H1 (cell line): ENCODE measurements around the gene DNAH8. TPM values are rescaled to one million over a fixed set of nuclear protein-coding genes. Genes with fewer than 3 reads are reported as not detected.

Experiments
- CTCF ChIA-PET: fragments of 300-600 bp; sonication (Branson Sonifier 250); formaldehyde crosslinking; loops from one replicate; lab custom pipeline; 2021; ENCODE audit not compliant: partially characterized antibody; lab: Charles Lee
- POLR2A ChIA-PET: fragments of 300-600 bp; sonication (Branson Sonifier 250); formaldehyde crosslinking; loops from one replicate; lab custom pipeline; 2021; ENCODE audit warnings: inconsistent platforms; ENCODE audit not compliant: partially characterized antibody; lab: Charles Lee
- DNase-seq, 2 experiments: peaks; one replicate each; pipeline versions ENCODE4 v3.0.0 to v3.0.0-alpha.2; 2010 to 2022; ENCODE audit warnings: low spot score in 2 of 2, low read depth in 1 of 2, mixed read lengths in 1 of 2
- FAIRE-seq: peaks from 2 replicates; lab custom pipeline; 2011; peaks lifted over from hg19 to GRCh38; lab: Jason Lieb, UNC
- H2AFZ ChIP-seq: 2 replicates; pipeline ENCODE4 v1.8.1; 2012; ENCODE audit warnings: low read length, inconsistent platforms
- H2AK5ac ChIP-seq: 2 replicates; pipeline ENCODE4 v1.6.1; 2013; ENCODE audit warnings: low read depth, low read length
- H2BK120ac ChIP-seq: replicated peaks from 2 replicates; pipeline ENCODE3; 2013; ENCODE audit warnings: low read depth, low read length, inconsistent platforms
- H2BK12ac ChIP-seq: 2 replicates; pipeline ENCODE4 v1.6.1; 2013; ENCODE audit warnings: low read depth, low read length
- H2BK15ac ChIP-seq: 2 replicates; pipeline ENCODE4 v1.6.1; 2013; ENCODE audit warnings: low read length
- H2BK20ac ChIP-seq: 2 replicates; pipeline ENCODE4 v1.6.1; 2013; ENCODE audit warnings: low read length
- H2BK5ac ChIP-seq: 2 replicates; pipeline ENCODE4 v1.6.1; 2013; ENCODE audit warnings: low read depth, low read length
- H3K14ac ChIP-seq: 2 replicates; pipeline ENCODE4 v1.6.1; 2013; ENCODE audit warnings: inconsistent platforms; ENCODE audit not compliant: insufficient read length
- H3K18ac ChIP-seq: 2 replicates; pipeline ENCODE4 v1.6.1; 2013; ENCODE audit warnings: low read length; ENCODE audit errors: extremely low read depth
- H3K23ac ChIP-seq: 2 replicates; pipeline ENCODE4 v1.6.1; 2013; ENCODE audit warnings: inconsistent platforms; ENCODE audit not compliant: insufficient read length
- H3K23me2 ChIP-seq: 2 replicates; pipeline ENCODE4 v1.6.1; 2013; ENCODE audit warnings: low read depth, low read length
- H3K27ac ChIP-seq: 2 replicates; pipeline ENCODE4 v1.6.1; 2011; ENCODE audit warnings: low read depth, low read length, inconsistent platforms
- H3K27me3 ChIP-seq, 4 experiments: replicated peaks in 1 of 4; 1 replicate in 1 of 4; 2 replicates in 3 of 4; pipeline versions ENCODE4 v1.6.1 to v1.8.1; 2011 to 2013; ENCODE audit warnings: low read length in 3 of 4, mild to moderate bottlenecking in 3 of 4, inconsistent platforms in 2 of 4, mixed read lengths in 2 of 4, moderate library complexity in 1 of 4; ENCODE audit not compliant: control insufficient read depth in 3 of 4, insufficient read depth in 3 of 4; ENCODE audit errors: extremely low read depth in 1 of 4
- H3K36me3 ChIP-seq, 4 experiments: 2 replicates each; pipeline versions ENCODE4 v1.6.1 to v1.8.1; 2011 to 2013; ENCODE audit warnings: mild to moderate bottlenecking in 4 of 4, low read length in 3 of 4, moderate library complexity in 2 of 4, control low read depth in 1 of 4, inconsistent platforms in 1 of 4; ENCODE audit not compliant: insufficient read depth in 4 of 4, control insufficient read depth in 2 of 4
- H3K4ac ChIP-seq: replicated peaks from 2 replicates; pipeline ENCODE3; 2013; ENCODE audit warnings: low read length, low read depth, mixed read lengths, inconsistent platforms; ENCODE audit not compliant: insufficient read length
- H3K4me1 ChIP-seq, 4 experiments: replicated peaks in 1 of 4; 1 replicate in 1 of 4; 2 replicates in 3 of 4; pipeline versions ENCODE4 v1.6.1 to v1.8.1; 2011 to 2013; ENCODE audit warnings: low read length in 3 of 4, inconsistent platforms in 2 of 4, mixed read lengths in 1 of 4; ENCODE audit not compliant: insufficient read depth in 4 of 4, control insufficient read depth in 3 of 4
- H3K4me2 ChIP-seq, 2 experiments: 2 replicates each; pipeline versions ENCODE4 v1.6.1 to v1.8.1; 2011 to 2013; ENCODE audit warnings: low read depth in 2 of 2, low read length in 2 of 2, control low read depth in 1 of 2, inconsistent platforms in 1 of 2, mild to moderate bottlenecking in 1 of 2; ENCODE audit not compliant: insufficient read depth in 1 of 2
- H3K4me3 ChIP-seq, 4 experiments: fragments of 200-600, 300-600 bp in 1 of 4; sonication (generic), shearing (Covaris generic), sonication (Bioruptor Twin) in 1 of 4; 2 replicates each; pipeline versions ENCODE4 v1.5.1 to v1.8.1; 2011 to 2016; ENCODE audit warnings: low read length in 4 of 4, low read depth in 3 of 4, control low read depth in 2 of 4, inconsistent platforms in 2 of 4, mild to moderate bottlenecking in 2 of 4, mixed read lengths in 1 of 4, moderate library complexity in 1 of 4; ENCODE audit not compliant: insufficient read depth in 2 of 4; ENCODE audit errors: extremely low read depth in 1 of 4
- H3K56ac ChIP-seq: replicated peaks from 2 replicates; pipeline ENCODE3; 2013; ENCODE audit warnings: low read depth, mild to moderate bottlenecking, mixed read lengths, low read length, inconsistent platforms; ENCODE audit not compliant: insufficient read length
- H3K79me1 ChIP-seq: 2 replicates; pipeline ENCODE4 v1.6.1; 2013; ENCODE audit warnings: low read depth, low read length, control low read depth
- H3K79me2 ChIP-seq, 2 experiments: 2 replicates each; pipeline versions ENCODE4 v1.6.1 to v1.8.1; 2012 to 2013; ENCODE audit warnings: low read length in 2 of 2, mild to moderate bottlenecking in 2 of 2, inconsistent platforms in 1 of 2; ENCODE audit not compliant: insufficient read depth in 2 of 2, control insufficient read depth in 1 of 2
- H3K9ac ChIP-seq, 4 experiments: replicated peaks in 1 of 4; 1 replicate in 1 of 4; 2 replicates in 3 of 4; pipeline versions ENCODE4 v1.6.1 to v1.8.1; 2011 to 2013; ENCODE audit warnings: low read depth in 3 of 4, low read length in 3 of 4, control low read depth in 2 of 4, mild to moderate bottlenecking in 2 of 4, moderate library complexity in 2 of 4, inconsistent platforms in 1 of 4; ENCODE audit errors: extremely low read depth in 1 of 4
- H3K9me3 ChIP-seq, 2 experiments: 2 replicates each; pipeline versions ENCODE4 v1.6.1 to v1.8.1; 2012 to 2013; ENCODE audit warnings: mild to moderate bottlenecking in 2 of 2, moderate library complexity in 2 of 2, control low read depth in 1 of 2, inconsistent platforms in 1 of 2, low read depth in 1 of 2, low read length in 1 of 2, mixed read lengths in 1 of 2; ENCODE audit not compliant: insufficient read depth in 2 of 2
- H4K20me1 ChIP-seq, 2 experiments: replicated peaks in 1 of 2; 2 replicates each; pipeline versions ENCODE3 to v1.8.1; 2011 to 2013; ENCODE audit warnings: inconsistent platforms in 2 of 2, low read length in 2 of 2, mild to moderate bottlenecking in 1 of 2; ENCODE audit not compliant: insufficient read depth in 2 of 2, control insufficient read depth in 1 of 2
- H4K5ac ChIP-seq: 2 replicates; pipeline ENCODE4 v1.6.1; 2013; ENCODE audit warnings: low read length, low read depth, mixed read lengths, inconsistent platforms; ENCODE audit not compliant: insufficient read length
- H4K8ac ChIP-seq: 2 replicates; pipeline ENCODE4 v1.8.0; 2013; ENCODE audit warnings: mild to moderate bottlenecking, moderate library complexity, low read length, inconsistent platforms; ENCODE audit not compliant: insufficient read depth; ENCODE audit errors: extremely low read depth
- H4K91ac ChIP-seq: replicated peaks from 2 replicates; pipeline ENCODE3; 2013; ENCODE audit warnings: low read length, mixed read lengths, inconsistent platforms; ENCODE audit not compliant: insufficient read length
- JUN ChIP-seq: IDR thresholded peaks from 2 replicates; pipeline ENCODE4 v1.6.1; 2011; ENCODE audit warnings: low read depth, mild to moderate bottlenecking, improper control_type of control experiment, low read length
- TAF7 ChIP-seq: optimal IDR thresholded peaks from 2 replicates; pipeline ENCODE3; 2011; ENCODE audit warnings: low read depth, mild to moderate bottlenecking, inconsistent platforms, low read length, moderate library complexity, borderline replicate concordance
- WGBS, 2 experiments: shearing (Covaris generic) in 1 of 2; methylation state at CpG; one replicate each; pipeline versions ENCODE4 v1.1.6 to v1.1.7; 2013 to 2015; ENCODE audit warnings: low lambda C conversion rate in 2 of 2, mixed read lengths in 2 of 2, inconsistent platforms in 1 of 2, low coverage in 1 of 2, missing lambda C conversion rate in 1 of 2; ENCODE audit not compliant: insufficient replicate concordance in 2 of 2, insufficient coverage in 1 of 2, insufficient read length in 1 of 2; ENCODE audit errors: extremely low coverage in 1 of 2, missing lambda C conversion rate in 1 of 2; 5-methylcytosine and 5-hydroxymethylcytosine counted together
- polyA plus RNA-seq, 7 experiments: library from polyadenylated mRNA; depleted of rRNA in 3 of 7; stranded (reverse) in 5 of 7; unstranded in 2 of 7; fragments of >200 nt in 5 of 7; fragments of 200-250 nt in 2 of 7; gene quantifications; 1 replicate in 5 of 7; 2 replicates in 1 of 7; 4 replicates in 1 of 7; pipeline versions ENCODE4 v1.2.1 to v1.2.3, GENCODE V29; 2011 to 2013; ENCODE audit warnings: missing spikeins in 2 of 7, mixed read lengths in 2 of 7
- total RNA-seq: library from RNA; stranded (reverse); fragmentation: NEBNext Ultra II Directional; extraction: Animal tissue kit (Norgen Biotek cat#: 25700); gene quantifications from 2 replicates; pipeline ENCODE4 v1.2.1, GENCODE V29; 2021

Gene DNAH8
- total and polyA plus RNA-seq, 2 of the 8 experiments (the other 6 are each of a cell fraction or from before 2014, with no cell fraction given) = under 0.01 TPM; not detected in 1

DNA sequence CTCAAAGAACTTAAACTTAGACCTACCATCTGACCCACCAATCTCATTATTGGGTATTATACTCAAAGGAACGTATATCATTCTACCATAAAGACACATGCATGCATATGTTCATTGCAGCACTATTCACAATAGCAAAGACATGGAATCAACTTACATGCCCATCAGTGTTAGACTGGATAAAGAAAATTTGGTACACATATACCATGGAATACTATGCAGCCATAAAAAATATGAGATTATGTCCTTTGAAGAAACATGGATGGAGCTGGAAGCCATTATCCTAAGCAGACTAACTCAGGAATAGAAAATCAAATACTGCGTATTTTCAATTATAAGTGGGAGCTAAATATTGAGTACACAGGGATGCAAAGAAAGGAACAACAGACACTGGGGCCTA, 167.0 kb downstream of the DNAH8 start:
- H3K23ac ChIP-seq = no peak overlapping the region
- no peak overlapping the region for H3K4me2 ChIP-seq
- CTCF ChIA-PET = interaction anchor here (1.0 to 4.6 kb wide), 2 partner anchors 10 to 60 kb away, joined by 3 to 28 read pairs; no protein-coding TSS in a partner anchor
- no peaks in the 10 kb centered on the region for H3K4me1 ChIP-seq
- H3K14ac ChIP-seq = no peak overlapping the region
- H3K23me2 ChIP-seq = no peaks in the 10 kb centered on the region; the same call in 1 of the 2 replicates
- H4K20me1 ChIP-seq = no peaks in the 10 kb centered on the region
- H3K27ac ChIP-seq = no peak overlapping the region
- H3K4ac ChIP-seq = no peak overlapping the region
- H2BK20ac ChIP-seq = no peak overlapping the region
- H4K5ac ChIP-seq = no peak overlapping the region
- no peak overlapping the region for H3K9ac ChIP-seq
- 90% methylated on average over 2 of the region's 2 CpGs; no CpG with 5 or more reads in 1 of the 2 experiments for WGBS, 2 experiments
- no peak overlapping the region for H2AFZ ChIP-seq
- no peak overlapping the region for H3K18ac ChIP-seq
- no peak overlapping the region for H2AK5ac ChIP-seq
- H3K79me1 ChIP-seq = no peaks in the 10 kb centered on the region
- H3K9me3 ChIP-seq = no peaks in the 10 kb centered on the region
- no peaks in the 10 kb centered on the region for H3K36me3 ChIP-seq
- no peak overlapping the region for H2BK15ac ChIP-seq
- no peak overlapping the region for H2BK12ac ChIP-seq
- POLR2A ChIA-PET = no interaction called here
- FAIRE-seq = no peak
- no peak overlapping the region for H4K8ac ChIP-seq
- H2BK120ac ChIP-seq = no peak overlapping the region
- peaks cover 0 to 2% (median 0%) of the 10 kb centered on the region in 4 experiments; a peak in 1 of 7 replicates for H3K27me3 ChIP-seq
- no peak for TF ChIP-seq JUN
- TF ChIP-seq TAF7 = no peak
- no peak overlapping the region for H2BK5ac ChIP-seq
- no peak overlapping the region for H4K91ac ChIP-seq
- H3K79me2 ChIP-seq = no peaks in the 10 kb centered on the region
- H3K4me3 ChIP-seq = no peak overlapping the region
- DNase-seq = no peak
- H3K56ac ChIP-seq = no peak overlapping the region
